ENCODE data around the gene ZNF514. TPM values are rescaled to one million over a fixed set of nuclear protein-coding genes. Genes with fewer than 3 reads are reported as not detected.

The ZNF514 gene
- total and polyA plus RNA-seq, 10 of the 15 experiments (the other 5 are each of a cell fraction or from before 2014, with no cell fraction given) = 5.1 to 8.7 (median 6.6) TPM

DNA sequence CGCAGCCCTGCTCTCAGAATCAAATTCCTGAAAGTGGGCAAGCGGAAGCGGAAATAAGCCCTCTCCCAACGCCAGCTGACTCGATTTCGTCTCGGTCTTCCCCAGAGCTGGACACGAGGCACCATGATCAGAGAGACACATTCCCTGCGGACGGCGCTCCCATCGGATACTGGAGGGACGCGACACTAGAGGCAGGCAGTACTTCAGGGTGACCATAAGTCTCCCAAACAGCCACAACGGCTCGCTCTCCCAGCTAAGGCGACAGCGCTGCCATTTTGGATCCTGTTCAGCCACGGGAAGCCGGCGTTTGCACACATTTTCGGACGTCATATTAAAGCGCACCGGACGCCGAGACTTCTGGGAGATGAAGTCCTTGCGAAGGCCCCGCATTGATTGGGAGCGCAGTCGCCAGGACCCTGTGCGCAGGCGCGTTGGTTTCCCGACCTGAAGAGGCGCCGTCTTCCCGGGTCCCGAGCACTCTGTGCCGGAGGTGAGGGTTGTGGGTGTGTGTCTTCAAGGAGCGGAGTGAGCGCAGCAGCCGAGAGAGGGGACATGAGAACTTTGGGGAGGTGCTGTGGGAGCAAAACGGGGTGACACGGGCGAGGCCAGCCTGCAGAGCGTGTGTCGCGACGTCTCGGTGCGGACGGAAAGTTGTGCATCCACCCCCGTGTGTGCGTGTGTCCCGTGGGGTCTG, 5.9 kb upstream of the ZNF514 start, which contains the start of gene ZNF2 (continued):
- TF ChIP-seq BCLAF1 (IDR thresholded peaks at IDR 0.05) = peak; percentile 70; the same call in 1 of the 2 replicates
- TF ChIP-seq TAF1 (IDR thresholded peaks at IDR 0.05; ENCODE audit: borderline replicate concordance, low read depth, low read length) = peak; percentile 98
- no peak for TF ChIP-seq PBX3 (IDR thresholded peaks at IDR 0.05; ENCODE audit: insufficient replicate concordance, low read depth, low read length)
- peak; percentile 37; the same call in 1 of the 2 replicates for TF ChIP-seq NR2C1 (IDR thresholded peaks at IDR 0.05)
- no peak for TF ChIP-seq CEBPB (IDR thresholded peaks at IDR 0.05; ENCODE audit: borderline replicate concordance in 1 of 2, low read depth in 2 of 2, low read length in 2 of 2)
- TF ChIP-seq EED (IDR thresholded peaks at IDR 0.05; ENCODE audit: low read depth) = peak; percentile 20
- TF ChIP-seq ATF7 (IDR thresholded peaks at IDR 0.05; ENCODE audit: low read depth) = peak; percentile 79; the same call in 1 of the 2 replicates
- peak; percentile 100 for TF ChIP-seq CREM (IDR thresholded peaks at IDR 0.05; ENCODE audit: low read depth)
- TF ChIP-seq ETV6 (conservative IDR thresholded peaks at IDR 0.05 in 1 of 2, IDR thresholded peaks at IDR 0.05 in 1 of 2; ENCODE audit: borderline replicate concordance in 1 of 2, low read depth in 1 of 2) = peak in 1 of 2 experiments; percentile 32; a peak in 1 of 4 replicates
- peak; percentile 96 for TF ChIP-seq PML (IDR thresholded peaks at IDR 0.05; ENCODE audit: low read length)
- peak; percentile 40; the same call in 1 of the 2 replicates for TF ChIP-seq RAD51 (IDR thresholded peaks at IDR 0.05)
- TF ChIP-seq BCL11A (IDR thresholded peaks at IDR 0.05; ENCODE audit: low read depth, low read length) = 0 out of 2 replicates have a peak, but pooled peaks have one; percentile 16
- TF ChIP-seq MTA3 (IDR thresholded peaks at IDR 0.05; ENCODE audit: borderline replicate concordance, low read length) = no peak
- no peak for TF ChIP-seq CHD1 (IDR thresholded peaks at IDR 0.05; ENCODE audit: low read depth, low read length)
- no peak for TF ChIP-seq SMAD1 (IDR thresholded peaks at IDR 0.05; ENCODE audit: low read depth, partially characterized antibody)
- TF ChIP-seq ZSCAN29 (IDR thresholded peaks at IDR 0.05) = no peak
- TF ChIP-seq ZNF207 (IDR thresholded peaks at IDR 0.05; ENCODE audit: borderline replicate concordance) = peak; percentile 82; the same call in 1 of the 2 replicates
- TF ChIP-seq MYC (IDR thresholded peaks at IDR 0.05; ENCODE audit: insufficient read depth, insufficient read length, insufficient replicate concordance, low read length, severe bottlenecking) = peak; percentile 83
- TF ChIP-seq ATF3 (IDR thresholded peaks at IDR 0.05; ENCODE audit: borderline replicate concordance, extremely low read depth, low read depth, low read length) = peak; percentile 91
- peak; percentile 69; the same call in 1 of the 2 replicates for TF ChIP-seq RB1 (IDR thresholded peaks at IDR 0.05; ENCODE audit: borderline replicate concordance)
- TF ChIP-seq ZBTB40 (IDR thresholded peaks at IDR 0.05; ENCODE audit: borderline replicate concordance) = peak; percentile 90
